Neuron (in vitro differentiated cells): ENCODE data around the gene FKBP15.

Experiments
- H2AFZ ChIP-seq: one replicate; pipeline ENCODE4 v1.6.1; 2013; ENCODE audit warnings: low read depth, mild to moderate bottlenecking, inconsistent platforms, low read length, moderate library complexity
- H3K27me3 ChIP-seq: one replicate; pipeline ENCODE4 v1.6.1; 2013; ENCODE audit warnings: low read length; ENCODE audit not compliant: insufficient read depth
- H3K36me3 ChIP-seq: one replicate; pipeline ENCODE4 v1.6.1; 2013; ENCODE audit warnings: low read length; ENCODE audit not compliant: insufficient read depth
- H3K4me1 ChIP-seq: one replicate; pipeline ENCODE4 v1.6.1; 2013; ENCODE audit warnings: low read length; ENCODE audit not compliant: insufficient read depth
- H3K4me3 ChIP-seq: 2 replicates; pipeline ENCODE4 v1.5.1; 2013; ENCODE audit warnings: mild to moderate bottlenecking, low read length, moderate library complexity
- H3K9me3 ChIP-seq: one replicate; pipeline ENCODE4 v1.6.1; 2013; ENCODE audit warnings: low read length

Gene FKBP15

GRCh38 chr9:113186137-113186755 is 34.8 kb downstream of the FKBP15 start:
- Histone ChIP-seq H3K36me3 (peaks cover 86% of the 10 kb centered on the region), H3K9me3 (no peaks in the 10 kb centered on the region), H2AFZ (no peak overlapping the region), H3K27me3 (no peaks in the 10 kb centered on the region), H3K4me3 (no peak overlapping the region), H3K4me1 (no peaks in the 10 kb centered on the region)

GRCh38 chr9:113185271-113185670 is 35.8 kb downstream of the FKBP15 start:
- Histone ChIP-seq H3K36me3 (peaks cover 85% of the 10 kb centered on the region), H3K4me1 (no peaks in the 10 kb centered on the region), H3K27me3 (no peaks in the 10 kb centered on the region)

GRCh38 chr9:113184539-113184938 is 36.5 kb downstream of the FKBP15 start:
- Histone ChIP-seq H3K4me3 (no peak overlapping the region), H3K9me3 (no peaks in the 10 kb centered on the region), H2AFZ (no peak overlapping the region), H3K4me1 (no peaks in the 10 kb centered on the region), H3K36me3 (peaks cover 86% of the 10 kb centered on the region), H3K27me3 (no peaks in the 10 kb centered on the region)

More at GRCh38 chr9:113185271-113185670, 35.8 kb downstream of the FKBP15 start:
- no peak overlapping the region for H3K4me3 ChIP-seq
- H3K9me3 ChIP-seq: no peaks in the 10 kb centered on the region
- H2AFZ ChIP-seq: no peak overlapping the region

- H3K9me3 ChIP-seq: no peaks in the 10 kb centered on the region
- H2AFZ ChIP-seq: no peak overlapping the region
- H3K36me3 ChIP-seq: peaks cover 86% of the 10 kb centered on the region
- no peaks in the 10 kb centered on the region for H3K4me1 ChIP-seq
- no peaks in the 10 kb centered on the region for H3K27me3 ChIP-seq
- H3K4me3 ChIP-seq: no peak overlapping the region
Measured at GRCh38 chr9:113183956-113184488, 37.1 kb downstream of the FKBP15 start.

- Histone ChIP-seq H2AFZ (no peak overlapping the region), H3K4me1 (no peaks in the 10 kb centered on the region), H3K27me3 (no peaks in the 10 kb centered on the region), H3K4me3 (no peak overlapping the region), H3K36me3 (peaks cover 85% of the 10 kb centered on the region), H3K9me3 (no peaks in the 10 kb centered on the region)
Measured at GRCh38 chr9:113181165-113181564, 39.9 kb downstream of the FKBP15 start.

- Histone ChIP-seq H3K4me3 (no peak overlapping the region), H2AFZ (no peak overlapping the region), H3K4me1 (no peaks in the 10 kb centered on the region), H3K36me3 (peaks cover 78% of the 10 kb centered on the region), H3K9me3 (no peaks in the 10 kb centered on the region), H3K27me3 (no peaks in the 10 kb centered on the region)
Measured at GRCh38 chr9:113179839-113180238, 41.2 kb downstream of the FKBP15 start.

GRCh38 chr9:113178087-113178486 is 43.0 kb downstream of the FKBP15 start:
- Histone ChIP-seq H2AFZ (no peak overlapping the region), H3K4me3 (no peak overlapping the region), H3K9me3 (no peaks in the 10 kb centered on the region), H3K4me1 (no peaks in the 10 kb centered on the region), H3K27me3 (no peaks in the 10 kb centered on the region), H3K36me3 (peaks cover 75% of the 10 kb centered on the region)

GRCh38 chr9:113177251-113177650 is 43.8 kb downstream of the FKBP15 start:
- no peak overlapping the region for H2AFZ ChIP-seq
- peaks cover 75% of the 10 kb centered on the region for H3K36me3 ChIP-seq
- H3K4me1 ChIP-seq: no peaks in the 10 kb centered on the region
- no peak overlapping the region for H3K4me3 ChIP-seq
- H3K27me3 ChIP-seq: no peaks in the 10 kb centered on the region
- H3K9me3 ChIP-seq: peaks cover 3% of the 10 kb centered on the region

GRCh38 chr9:113176803-113177202 is 44.3 kb downstream of the FKBP15 start:
- Histone ChIP-seq H3K27me3 (no peaks in the 10 kb centered on the region), H3K9me3 (peaks cover 3% of the 10 kb centered on the region), H2AFZ (no peak overlapping the region), H3K36me3 (peaks cover 71% of the 10 kb centered on the region), H3K4me3 (no peak overlapping the region), H3K4me1 (no peaks in the 10 kb centered on the region)

GRCh38 chr9:113173341-113173740 is 47.7 kb downstream of the FKBP15 start:
- no peak overlapping the region for H2AFZ ChIP-seq
- H3K27me3 ChIP-seq: no peaks in the 10 kb centered on the region
- no peak overlapping the region for H3K4me3 ChIP-seq
- H3K36me3 ChIP-seq: peaks cover 73% of the 10 kb centered on the region
- H3K4me1 ChIP-seq: no peaks in the 10 kb centered on the region
- H3K9me3 ChIP-seq: peaks cover 3% of the 10 kb centered on the region

- Histone ChIP-seq H3K27me3 (no peaks in the 10 kb centered on the region), H2AFZ (no peak overlapping the region), H3K4me1 (no peaks in the 10 kb centered on the region), H3K9me3 (peaks cover 3% of the 10 kb centered on the region), H3K4me3 (no peak overlapping the region), H3K36me3 (peaks cover 83% of the 10 kb centered on the region)
Measured at GRCh38 chr9:113168809-113169208, 52.3 kb downstream of the FKBP15 start.

- H3K4me1 ChIP-seq: peaks cover 7% of the 10 kb centered on the region
- no peak overlapping the region for H2AFZ ChIP-seq
- H3K27me3 ChIP-seq: no peaks in the 10 kb centered on the region
- H3K9me3 ChIP-seq: no peaks in the 10 kb centered on the region
- no peak overlapping the region for H3K4me3 ChIP-seq
- peaks cover 76% of the 10 kb centered on the region for H3K36me3 ChIP-seq
Measured at GRCh38 chr9:113166039-113166438, 55.0 kb downstream of the FKBP15 start.

- peaks cover 66% of the 10 kb centered on the region for H3K36me3 ChIP-seq
- no peak overlapping the region for H2AFZ ChIP-seq
- no peaks in the 10 kb centered on the region for H3K27me3 ChIP-seq
- H3K4me1 ChIP-seq: peaks cover 16% of the 10 kb centered on the region
- H3K9me3 ChIP-seq: no peaks in the 10 kb centered on the region
- H3K4me3 ChIP-seq: no peak overlapping the region
Measured at GRCh38 chr9:113164536-113165300, 56.4 kb downstream of the FKBP15 start.
